ENCODE data around the gene PGAP2. TPM values are rescaled to one million over a fixed set of nuclear protein-coding genes. Genes with fewer than 3 reads are reported as not detected.

Gene PGAP2
- total RNA-seq, 2 donors from 2014 or later, result 38.5 to 52.2 TPM

GRCh38 chr11:3767536-3767935 lies 40.8 kb upstream of the PGAP2 start:
- no peak overlapping the region for H3K4me3 ChIP-seq (ENCODE audit: low read length)
- no peak for DNase-seq
- Mint-ChIP-seq H3K27ac (no peak overlapping the region), H3K4me1 (no peaks in the 10 kb centered on the region), H3K27me3 (ENCODE audit: insufficient read depth) (no peaks in the 10 kb centered on the region), H3K4me3 (no peak overlapping the region), H3K36me3 (ENCODE audit: low read depth) (peaks cover 85% of the 10 kb centered on the region), H3K9me3 (no peaks in the 10 kb centered on the region)
- no peak overlapping the region for H3K9ac ChIP-seq (ENCODE audit: extremely low read depth, low read length, poor library complexity, severe bottlenecking)
- H3K9me3 ChIP-seq (ENCODE audit: control insufficient read depth, low read length), result no peaks in the 10 kb centered on the region
- H3K4me1 ChIP-seq (ENCODE audit: control insufficient read depth, insufficient read depth, low read length), result no peaks in the 10 kb centered on the region
- H3K27me3 ChIP-seq (ENCODE audit: control insufficient read depth, insufficient read depth, low read length, poor library complexity, severe bottlenecking), result no peaks in the 10 kb centered on the region
- no peak overlapping the region for H3K27ac ChIP-seq (ENCODE audit: low read depth, low read length)
- H3K36me3 ChIP-seq (ENCODE audit: control insufficient read depth, insufficient read depth, low read length), result peaks cover 96% of the 10 kb centered on the region
- TF ChIP-seq, protein P1, sequence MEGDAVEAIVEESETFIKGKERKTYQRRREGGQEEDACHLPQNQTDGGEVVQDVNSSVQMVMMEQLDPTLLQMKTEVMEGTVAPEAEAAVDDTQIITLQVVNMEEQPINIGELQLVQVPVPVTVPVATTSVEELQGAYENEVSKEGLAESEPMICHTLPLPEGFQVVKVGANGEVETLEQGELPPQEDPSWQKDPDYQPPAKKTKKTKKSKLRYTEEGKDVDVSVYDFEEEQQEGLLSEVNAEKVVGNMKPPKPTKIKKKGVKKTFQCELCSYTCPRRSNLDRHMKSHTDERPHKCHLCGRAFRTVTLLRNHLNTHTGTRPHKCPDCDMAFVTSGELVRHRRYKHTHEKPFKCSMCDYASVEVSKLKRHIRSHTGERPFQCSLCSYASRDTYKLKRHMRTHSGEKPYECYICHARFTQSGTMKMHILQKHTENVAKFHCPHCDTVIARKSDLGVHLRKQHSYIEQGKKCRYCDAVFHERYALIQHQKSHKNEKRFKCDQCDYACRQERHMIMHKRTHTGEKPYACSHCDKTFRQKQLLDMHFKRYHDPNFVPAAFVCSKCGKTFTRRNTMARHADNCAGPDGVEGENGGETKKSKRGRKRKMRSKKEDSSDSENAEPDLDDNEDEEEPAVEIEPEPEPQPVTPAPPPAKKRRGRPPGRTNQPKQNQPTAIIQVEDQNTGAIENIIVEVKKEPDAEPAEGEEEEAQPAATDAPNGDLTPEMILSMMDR (conservative IDR thresholded peaks at IDR 0.05), result no peak
- WGBS, 2 experiments (ENCODE audit: insufficient coverage in 1 of 2, insufficient read length in 1 of 2), result 97 to 100% methylated on average over 1 to 3 of the region's 3 CpGs

DNA sequence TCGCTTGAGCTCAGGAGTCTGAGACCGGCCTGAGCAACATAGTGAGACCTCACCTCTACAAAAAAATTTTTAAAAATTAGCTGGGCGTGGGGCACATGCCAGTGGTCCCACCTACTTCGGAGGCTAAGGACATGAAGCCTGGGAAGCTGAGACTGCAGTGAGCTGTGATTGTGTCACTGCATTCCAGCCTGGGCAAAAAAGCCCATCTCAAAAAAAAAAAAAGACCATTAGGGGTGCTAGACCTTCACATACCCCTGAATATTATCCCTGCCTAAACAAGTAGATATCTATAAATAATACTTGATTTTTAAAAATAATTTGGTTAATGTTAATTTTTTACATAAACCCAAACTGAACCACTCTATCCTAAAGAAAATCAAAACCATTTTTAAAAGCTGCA lies 35.2 kb upstream of the PGAP2 start:
- Histone ChIP-seq H3K27me3 (ENCODE audit: control insufficient read depth, insufficient read depth, low read length, poor library complexity, severe bottlenecking) (no peaks in the 10 kb centered on the region), H3K9ac (ENCODE audit: extremely low read depth, low read length, poor library complexity, severe bottlenecking) (no peak overlapping the region), H3K4me1 (ENCODE audit: control insufficient read depth, insufficient read depth, low read length) (no peaks in the 10 kb centered on the region), H3K36me3 (ENCODE audit: control insufficient read depth, insufficient read depth, low read length) (peaks cover 89% of the 10 kb centered on the region), H3K9me3 (ENCODE audit: control insufficient read depth, low read length) (no peaks in the 10 kb centered on the region), H3K4me3 (ENCODE audit: low read length) (no peak overlapping the region), H3K27ac (ENCODE audit: low read depth, low read length) (no peak overlapping the region)
- TF ChIP-seq, protein P1 (conservative IDR thresholded peaks at IDR 0.05), result no peak
- Mint-ChIP-seq H3K9me3 (no peaks in the 10 kb centered on the region), H3K4me1 (no peaks in the 10 kb centered on the region), H3K36me3 (ENCODE audit: low read depth) (peaks cover 72% of the 10 kb centered on the region), H3K27me3 (ENCODE audit: insufficient read depth) (no peaks in the 10 kb centered on the region), H3K27ac (no peak overlapping the region), H3K4me3 (no peak overlapping the region)
- no peak for DNase-seq
- 90 to 95% methylated on average over 3 to 4 of the region's 4 CpGs for WGBS, 2 experiments (ENCODE audit: insufficient coverage in 1 of 2, insufficient read length in 1 of 2)

GRCh38 chr11:3775736-3776406 lies 32.5 kb upstream of the PGAP2 start:
- H3K4me1 ChIP-seq (ENCODE audit: control insufficient read depth, insufficient read depth, low read length), result no peaks in the 10 kb centered on the region
- H3K27ac ChIP-seq (ENCODE audit: low read depth, low read length), result no peak overlapping the region
- H3K27me3 ChIP-seq (ENCODE audit: control insufficient read depth, insufficient read depth, low read length, poor library complexity, severe bottlenecking), result no peaks in the 10 kb centered on the region
- DNase-seq, result no peak
- peaks cover 84% of the 10 kb centered on the region for H3K36me3 ChIP-seq (ENCODE audit: control insufficient read depth, insufficient read depth, low read length)
- WGBS, 2 experiments (ENCODE audit: insufficient coverage in 1 of 2, insufficient read length in 1 of 2), result 84 to 96% methylated on average over 4 to 7 of the region's 7 CpGs
- H3K9me3 ChIP-seq (ENCODE audit: control insufficient read depth, low read length), result no peaks in the 10 kb centered on the region
- no peak overlapping the region for H3K4me3 ChIP-seq (ENCODE audit: low read length)
- H3K36me3 Mint-ChIP-seq (ENCODE audit: low read depth), result peaks cover 66% of the 10 kb centered on the region
- H3K27ac Mint-ChIP-seq, result no peak overlapping the region
- H3K27me3 Mint-ChIP-seq (ENCODE audit: insufficient read depth), result no peaks in the 10 kb centered on the region
- TF ChIP-seq, protein P1 (conservative IDR thresholded peaks at IDR 0.05), result peak; percentile 41
- H3K4me1 Mint-ChIP-seq, result no peaks in the 10 kb centered on the region
- no peak overlapping the region for H3K4me3 Mint-ChIP-seq
- no peaks in the 10 kb centered on the region for H3K9me3 Mint-ChIP-seq
- H3K9ac ChIP-seq (ENCODE audit: extremely low read depth, low read length, poor library complexity, severe bottlenecking), result no peak overlapping the region

All from endodermal cell (in vitro differentiated cells).